RWPE2 (cell line): ENCODE measurements around the gene HENMT1.
"Not testable (repeated sequence)": the region's sequence is repeated elsewhere in the genome, so short reads cannot be mapped to it uniquely, and the experiment has no call there.

Source experiments
- ATAC-seq: fragments of 200-7000 bp; cut with Tn5 transposase; 3 replicates; pipeline ENCODE4 v1.9.1; 2021; ENCODE audit warnings: low read depth
- DNase-seq: peaks from one replicate; pipeline ENCODE4 v3.0.0-alpha.2; 2020; ENCODE audit warnings: low spot score
- H3K27ac ChIP-seq: fragments of 450-650 bp; 2 replicates; pipeline ENCODE4 v1.5.1; 2017; ENCODE audit warnings: mild to moderate bottlenecking; ENCODE audit not compliant: poor library complexity, severe bottlenecking
- H3K27me3 ChIP-seq: fragments of 250-450 bp; sonication (Bioruptor Pico); 2 replicates; pipeline ENCODE4 v1.5.1; 2021; ENCODE audit warnings: mild to moderate bottlenecking, moderate library complexity; ENCODE audit not compliant: insufficient read depth, poor library complexity, severe bottlenecking
- H3K36me3 ChIP-seq: fragments of 250-450 bp; sonication (Bioruptor Pico); 2 replicates; pipeline ENCODE4 v1.5.1; 2020; ENCODE audit warnings: low read depth, mild to moderate bottlenecking, moderate library complexity
- H3K4me1 ChIP-seq: fragments of 250-450 bp; sonication (Bioruptor Pico); 2 replicates; pipeline ENCODE4 v1.5.1; 2021; ENCODE audit warnings: mild to moderate bottlenecking, moderate library complexity; ENCODE audit not compliant: insufficient read depth, poor library complexity, severe bottlenecking
- H3K4me3 ChIP-seq: fragments of 250-450 bp; sonication (Bioruptor Pico); 2 replicates; pipeline ENCODE4 v1.5.1; 2021; ENCODE audit warnings: mild to moderate bottlenecking, moderate library complexity; ENCODE audit not compliant: severe bottlenecking
- H3K9me3 ChIP-seq: fragments of 250-450 bp; sonication (Bioruptor Pico); 2 replicates; pipeline ENCODE4 v1.5.1; 2021; ENCODE audit warnings: mild to moderate bottlenecking, moderate library complexity; ENCODE audit not compliant: severe bottlenecking
- CTCF ChIP-seq: fragments of 450-650 bp; IDR thresholded peaks from one replicate; pipeline ENCODE4 v1.5.1; 2017; ENCODE audit warnings: mild to moderate bottlenecking, moderate library complexity; ENCODE audit not compliant: poor library complexity, severe bottlenecking

HENMT1 gene

GRCh38 chr1:108703939-108704338 is 43.0 kb upstream of the HENMT1 start:
- Histone ChIP-seq H3K27ac (peak overlapping the region; percentile 47), H3K4me3 (no peak overlapping the region), H3K9me3 (no peaks in the 10 kb centered on the region), H3K27me3 (no peaks in the 10 kb centered on the region), H3K36me3 (peaks cover 30% of the 10 kb centered on the region), H3K4me1 (peaks cover 12% of the 10 kb centered on the region)
- no peak for DNase-seq
- ATAC-seq, result no peak; the same call in 2 of the 3 replicates
- TF ChIP-seq CTCF, result no peak

- Histone ChIP-seq H3K36me3 (peaks cover 49% of the 10 kb centered on the region), H3K4me1 (peaks cover 12% of the 10 kb centered on the region)
- H3K4me3 ChIP-seq, DNase-seq, H3K27me3 ChIP-seq, ATAC-seq, H3K9me3 ChIP-seq, H3K27ac ChIP-seq: not testable (repeated sequence)
Observed at GRCh38 chr1:108702109-108702508, 41.2 kb upstream of the HENMT1 start.

- H3K36me3 ChIP-seq, result peaks cover 57% of the 10 kb centered on the region
- peaks cover 12% of the 10 kb centered on the region for H3K4me1 ChIP-seq
- no peak for TF ChIP-seq CTCF
- no peaks in the 10 kb centered on the region for H3K9me3 ChIP-seq
- H3K27ac ChIP-seq, result no peak overlapping the region
- ATAC-seq (no peak), DNase-seq (no peak)
- H3K4me3 ChIP-seq, result no peak overlapping the region
- no peaks in the 10 kb centered on the region for H3K27me3 ChIP-seq
Observed at GRCh38 chr1:108701176-108701849, 40.4 kb upstream of the HENMT1 start.

GRCh38 chr1:108699375-108700332 is 38.8 kb upstream of the HENMT1 start:
- Histone ChIP-seq H3K4me1 (peaks cover 17% of the 10 kb centered on the region), H3K4me3 (no peak overlapping the region), H3K27me3 (no peaks in the 10 kb centered on the region), H3K27ac (no peak overlapping the region), H3K9me3 (no peaks in the 10 kb centered on the region), H3K36me3 (peaks cover 73% of the 10 kb centered on the region)
- DNase-seq (no peak), ATAC-seq (no peak)
- TF ChIP-seq CTCF, result no peak

- Histone ChIP-seq H3K4me1 (peaks cover 11% of the 10 kb centered on the region), H3K27ac (no peak overlapping the region), H3K27me3 (no peaks in the 10 kb centered on the region), H3K9me3 (no peaks in the 10 kb centered on the region), H3K4me3 (no peak overlapping the region), H3K36me3 (peaks cover 71% of the 10 kb centered on the region)
- ATAC-seq, result no peak
- no peak for DNase-seq
- TF ChIP-seq CTCF, result no peak
Observed at GRCh38 chr1:108695535-108695934, 34.6 kb upstream of the HENMT1 start.
